Coronary artery (tissue), 2 donors: ENCODE results near the gene GPX3.
A peak's percentile ranks its signal among the peaks of the same experiment; 100 is the strongest.

ENCODE experiments used
- DNase-seq: peaks from one replicate; pipeline ENCODE4 v3.0.0-alpha.2; 2017; ENCODE audit warnings: low spot score
- H3K27ac ChIP-seq, 2 donors: fragments of 200-600 bp; sonication (generic); one replicate each; pipeline ENCODE4 v1.5.1; 2016 to 2019
- H3K4me3 ChIP-seq: fragments of 200-600 bp; sonication (generic); 2 replicates; pipeline ENCODE4 v1.5.1; 2016; ENCODE audit warnings: mild to moderate bottlenecking, moderate library complexity
- TF ChIP-seq, protein P1 (sequence below): fragments of 200-600 bp; sonication (generic); IDR thresholded peaks from one replicate; pipeline ENCODE4 v1.5.1; 2019; ENCODE audit warnings: antibody characterized with exemption

The GPX3 gene

DNA sequence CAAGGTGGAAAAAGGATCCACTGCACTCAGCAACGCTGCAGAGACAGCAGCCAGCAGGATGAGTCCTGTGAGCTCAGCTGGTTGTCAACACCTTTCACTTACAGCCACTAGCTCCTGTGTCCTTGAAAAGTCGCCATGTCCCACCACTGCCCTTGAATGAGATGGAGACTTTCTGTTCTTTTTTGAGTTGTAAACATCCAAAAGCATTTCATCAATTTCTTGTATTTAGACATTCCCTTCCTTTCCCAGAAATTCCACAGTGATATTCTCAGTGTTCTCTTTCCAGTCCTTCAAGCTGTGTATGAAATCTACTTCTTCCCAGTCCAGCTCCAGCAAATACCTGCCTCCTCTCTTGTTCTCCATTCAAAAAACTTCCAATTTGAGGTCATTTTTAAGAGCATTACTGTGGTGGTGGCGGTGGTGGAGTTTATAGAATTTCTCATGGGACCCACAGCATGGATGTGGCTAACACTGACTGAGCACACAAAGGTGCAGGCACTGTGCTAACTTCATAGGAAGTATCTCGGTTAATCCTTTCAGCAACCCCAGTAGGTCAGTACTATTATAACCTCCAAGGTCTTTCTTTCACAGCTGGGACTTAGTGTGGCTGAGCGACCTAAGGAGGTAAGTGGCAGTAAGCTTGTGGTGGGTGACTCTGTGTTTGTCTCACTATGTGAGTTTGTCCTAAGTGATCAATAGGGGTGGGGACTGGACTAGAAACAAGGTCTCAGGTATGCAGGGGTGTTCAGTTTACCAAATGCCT, 15.0 kb upstream of the GPX3 start:
- Histone ChIP-seq H3K4me3 (peak overlapping the region; percentile 45), H3K27ac (peak overlapping the region; percentile 79 to 90)
- DNase-seq: peak; percentile 69
- TF ChIP-seq, protein P1, sequence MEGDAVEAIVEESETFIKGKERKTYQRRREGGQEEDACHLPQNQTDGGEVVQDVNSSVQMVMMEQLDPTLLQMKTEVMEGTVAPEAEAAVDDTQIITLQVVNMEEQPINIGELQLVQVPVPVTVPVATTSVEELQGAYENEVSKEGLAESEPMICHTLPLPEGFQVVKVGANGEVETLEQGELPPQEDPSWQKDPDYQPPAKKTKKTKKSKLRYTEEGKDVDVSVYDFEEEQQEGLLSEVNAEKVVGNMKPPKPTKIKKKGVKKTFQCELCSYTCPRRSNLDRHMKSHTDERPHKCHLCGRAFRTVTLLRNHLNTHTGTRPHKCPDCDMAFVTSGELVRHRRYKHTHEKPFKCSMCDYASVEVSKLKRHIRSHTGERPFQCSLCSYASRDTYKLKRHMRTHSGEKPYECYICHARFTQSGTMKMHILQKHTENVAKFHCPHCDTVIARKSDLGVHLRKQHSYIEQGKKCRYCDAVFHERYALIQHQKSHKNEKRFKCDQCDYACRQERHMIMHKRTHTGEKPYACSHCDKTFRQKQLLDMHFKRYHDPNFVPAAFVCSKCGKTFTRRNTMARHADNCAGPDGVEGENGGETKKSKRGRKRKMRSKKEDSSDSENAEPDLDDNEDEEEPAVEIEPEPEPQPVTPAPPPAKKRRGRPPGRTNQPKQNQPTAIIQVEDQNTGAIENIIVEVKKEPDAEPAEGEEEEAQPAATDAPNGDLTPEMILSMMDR: no peak

DNA sequence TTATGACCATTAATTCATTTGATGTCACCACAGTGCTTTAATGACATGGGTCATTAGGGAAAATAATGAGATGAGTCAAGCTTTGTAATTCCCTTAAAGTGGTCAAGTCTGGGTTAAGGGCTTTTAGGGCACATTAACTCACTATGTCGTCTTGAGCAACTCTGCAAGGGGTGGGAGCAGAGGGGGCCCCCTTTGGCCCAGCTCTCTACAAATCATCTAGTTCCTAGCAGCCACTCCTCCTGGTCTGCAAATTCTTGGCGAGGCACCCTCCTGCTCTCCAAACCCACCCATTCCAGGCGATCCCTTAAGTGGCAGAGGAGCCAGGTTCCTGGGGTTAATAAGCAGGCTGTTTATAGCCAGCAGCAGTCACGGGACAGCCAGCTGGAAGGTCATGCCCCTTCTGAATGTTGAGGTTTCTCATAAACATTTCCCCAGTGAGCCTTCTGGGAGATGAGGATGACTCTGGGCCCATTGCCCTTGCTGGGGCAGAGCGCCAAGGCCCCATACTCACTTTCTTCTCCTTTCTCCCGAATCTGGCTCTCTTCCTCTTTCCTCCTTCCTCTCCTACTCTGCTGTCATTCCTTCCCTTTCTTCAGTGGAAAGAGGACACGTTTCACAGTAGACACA, 14.3 kb upstream of the GPX3 start:
- H3K4me3 ChIP-seq: peak overlapping the region; percentile 45
- H3K27ac ChIP-seq: peak overlapping the region; percentile 79 to 90
- DNase-seq: peak; percentile 89
- TF ChIP-seq, protein P1: no peak

DNA sequence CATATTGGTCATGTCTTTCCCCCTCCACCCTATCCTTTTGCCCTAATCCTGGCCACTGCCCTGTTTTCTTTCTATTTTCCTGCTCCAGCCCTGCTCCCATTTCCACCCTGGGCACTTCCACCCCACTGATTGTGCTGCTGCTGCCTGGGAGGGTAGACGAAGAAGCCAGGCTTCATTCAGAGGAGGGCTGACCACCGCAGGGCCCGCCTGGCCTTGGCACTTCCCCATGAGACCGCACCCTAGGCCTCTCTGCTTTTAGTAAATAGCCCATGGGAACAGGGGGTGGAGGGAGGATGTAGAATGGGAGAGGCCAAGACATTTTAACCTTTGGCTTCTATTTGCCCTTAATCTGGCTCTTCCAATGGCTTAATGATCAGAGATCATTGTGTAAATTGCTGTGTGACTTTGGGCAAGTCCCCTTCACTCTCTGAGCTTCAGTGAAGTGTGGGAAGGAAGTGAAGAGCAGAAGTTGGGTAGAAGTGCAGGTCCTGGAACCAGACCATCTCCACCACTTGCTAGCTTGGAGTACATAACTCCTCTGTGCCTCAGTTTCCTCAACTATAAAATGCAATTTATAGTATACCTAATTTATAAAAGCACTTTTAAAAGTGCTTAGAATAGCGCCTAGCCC, 13.6 kb upstream of the GPX3 start:
- Histone ChIP-seq H3K4me3 (peak overlapping the region; percentile 23), H3K27ac (peak overlapping the region; percentile 79 to 90)
- DNase-seq: peak; percentile 73
- TF ChIP-seq, protein P1: no peak

DNA sequence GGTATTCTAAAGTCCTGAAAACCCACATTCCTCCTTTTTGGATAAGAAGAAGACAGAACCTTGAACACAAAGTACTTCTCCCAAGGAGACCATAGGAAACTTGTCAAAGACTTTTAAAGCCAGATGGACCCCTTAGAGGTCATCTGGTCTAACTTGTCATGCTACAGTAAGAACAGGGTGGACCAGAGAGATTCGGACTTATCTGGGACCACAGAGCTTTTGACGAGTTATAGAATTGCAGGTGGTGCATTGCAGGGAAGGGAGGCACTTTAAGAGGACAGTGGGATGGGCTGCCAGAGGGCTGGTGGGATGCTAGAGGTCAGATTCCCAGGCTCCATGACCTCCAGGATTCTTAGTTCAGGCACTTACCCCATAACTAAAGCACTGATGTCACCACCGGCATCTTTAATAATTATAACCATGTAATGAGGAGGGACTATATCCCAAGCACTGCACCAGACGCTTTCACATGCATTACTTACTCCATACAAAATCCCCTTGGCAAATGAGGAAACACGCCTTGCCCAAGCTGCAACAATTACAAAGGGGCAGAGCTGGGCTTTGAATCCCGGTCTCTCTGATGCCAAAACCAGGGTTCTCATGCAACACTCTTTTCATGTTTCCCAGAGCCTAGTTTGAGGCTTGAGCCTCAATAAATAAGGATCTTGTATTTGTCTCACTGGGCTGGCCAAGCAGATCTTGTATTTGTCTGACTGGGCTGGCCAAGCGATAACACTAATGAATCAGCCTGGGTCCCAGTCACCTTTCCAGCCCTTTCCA, 12.8 kb upstream of the GPX3 start:
- TF ChIP-seq, protein P1: no peak
- no peak for DNase-seq
- no peak overlapping the region for H3K4me3 ChIP-seq
- H3K27ac ChIP-seq: peak overlapping the region in 1 of 2 donors; percentile 90

DNA sequence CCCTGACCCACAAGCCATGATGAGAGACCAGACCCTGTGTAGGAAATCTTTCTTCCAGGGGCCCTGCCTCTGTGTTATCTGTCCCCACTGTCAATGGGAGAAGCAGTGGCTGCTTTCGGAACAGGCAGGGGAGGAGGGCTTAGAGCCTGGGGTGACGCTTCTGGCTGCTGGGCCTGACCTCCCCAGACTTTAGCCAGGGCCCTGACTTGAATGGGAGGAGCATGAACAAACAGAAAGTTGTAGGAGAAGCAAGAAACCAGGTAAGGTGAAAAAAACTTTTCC, 12.2 kb upstream of the GPX3 start:
- peak overlapping the region in 1 of 2 donors; percentile 90 for H3K27ac ChIP-seq

DNA sequence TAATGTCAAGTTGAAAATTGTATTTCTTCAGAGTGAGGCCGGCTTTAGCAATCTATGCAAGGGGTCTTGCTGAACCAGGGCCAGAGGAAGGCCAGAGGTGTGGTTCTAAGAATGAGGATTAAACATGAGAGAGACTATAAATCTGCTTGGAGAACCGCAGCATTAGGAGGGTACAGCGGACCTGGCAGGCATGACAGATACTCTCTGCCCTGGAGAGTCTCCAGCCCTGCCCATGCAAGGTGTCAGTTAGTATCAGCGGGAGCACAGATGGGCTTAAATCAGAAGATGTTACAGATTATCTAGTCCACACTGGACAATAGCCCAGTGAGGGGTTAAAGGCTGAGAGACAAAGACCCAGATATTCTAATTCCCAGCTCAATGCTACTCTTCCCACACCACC, 11.5 kb upstream of the GPX3 start:
- TF ChIP-seq, protein P1: no peak
- DNase-seq: no peak
- Histone ChIP-seq H3K27ac (no peak overlapping the region), H3K4me3 (no peak overlapping the region)

More for the DNA sequence above, 12.2 kb upstream of the GPX3 start:
- TF ChIP-seq, protein P1: no peak
- DNase-seq: no peak
- H3K4me3 ChIP-seq: no peak overlapping the region
